Endothelial cell of hepatic sinusoid (primary cell): ENCODE results near the gene CNMD.
"Not testable (repeated sequence)": the region's sequence is repeated elsewhere in the genome, so short reads cannot be mapped to it uniquely, and the experiment has no call there.

Experiments
- in situ Hi-C: cut with HindIII; loops from 2 replicates; pipeline ENCODE4 v1.10.0; 2017; ENCODE audit warnings: low sequenced_read_pairs

CNMD gene

DNA sequence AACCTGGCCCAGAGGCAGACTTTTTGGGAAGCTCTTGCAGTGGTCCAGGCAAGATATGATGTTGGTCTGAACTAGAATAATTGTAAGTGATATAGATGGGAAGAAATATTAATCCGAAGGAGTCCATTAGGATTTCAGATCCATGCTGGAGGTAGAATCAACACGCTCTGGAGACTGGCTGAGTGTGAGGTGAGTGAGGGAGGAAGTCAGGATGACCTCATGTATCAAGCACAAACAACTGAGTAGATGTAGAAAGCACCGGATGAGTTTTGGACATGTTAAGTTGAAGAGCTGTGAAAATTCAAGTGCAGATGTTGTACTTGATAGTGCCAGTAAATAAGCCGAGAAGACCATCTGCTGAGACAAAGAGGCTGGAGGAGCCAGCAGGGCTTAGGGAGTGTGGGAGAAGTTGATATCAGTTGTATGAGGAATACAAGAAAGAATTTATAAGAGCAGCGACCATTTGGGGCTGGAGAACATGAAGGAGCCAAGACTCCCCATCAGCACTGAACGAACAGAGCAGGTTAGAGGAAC, 5.3 kb upstream of the CNMD start:
- in situ Hi-C loops = no loop called here

DNA sequence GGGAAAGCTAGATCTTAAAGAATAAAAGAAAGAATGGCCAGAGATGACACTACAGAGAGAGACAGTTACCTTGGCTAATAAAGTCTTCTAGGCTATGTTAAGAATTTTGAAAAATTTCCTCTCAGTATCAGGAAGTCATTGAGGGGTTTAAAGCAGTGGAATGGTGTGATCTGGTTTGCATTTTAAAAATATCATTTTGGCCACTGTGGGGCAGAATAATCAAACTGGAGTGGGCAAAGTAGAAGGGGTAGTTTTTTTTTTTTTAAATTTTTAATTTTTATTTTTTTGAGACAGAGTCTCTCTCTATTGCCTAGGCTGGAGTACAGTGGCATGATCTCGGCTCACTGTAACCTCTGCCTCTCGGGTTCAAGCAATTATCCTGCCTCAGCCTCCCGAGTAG, 4.4 kb upstream of the CNMD start:
- in situ Hi-C loops = no loop called here

DNA sequence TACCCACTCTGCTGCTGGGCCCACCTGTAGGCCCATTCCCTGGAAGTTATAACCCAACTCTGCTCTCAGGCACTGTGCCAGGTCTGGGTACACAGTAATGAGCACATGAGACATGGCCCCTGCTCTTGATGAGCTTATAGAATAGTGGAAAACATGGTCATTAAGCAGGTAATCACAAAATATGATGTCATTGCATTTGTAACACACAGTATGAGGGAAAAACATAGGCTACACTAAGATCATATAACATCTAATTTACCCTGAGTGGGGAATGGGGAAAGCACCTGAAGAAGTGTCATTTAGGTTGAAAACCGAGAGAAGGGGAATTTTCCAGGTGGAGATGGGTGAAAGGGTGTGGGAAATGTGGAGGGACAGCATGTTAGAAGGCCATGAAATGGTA, 3.9 kb upstream of the CNMD start:
- in situ Hi-C loops = no loop called here

DNA sequence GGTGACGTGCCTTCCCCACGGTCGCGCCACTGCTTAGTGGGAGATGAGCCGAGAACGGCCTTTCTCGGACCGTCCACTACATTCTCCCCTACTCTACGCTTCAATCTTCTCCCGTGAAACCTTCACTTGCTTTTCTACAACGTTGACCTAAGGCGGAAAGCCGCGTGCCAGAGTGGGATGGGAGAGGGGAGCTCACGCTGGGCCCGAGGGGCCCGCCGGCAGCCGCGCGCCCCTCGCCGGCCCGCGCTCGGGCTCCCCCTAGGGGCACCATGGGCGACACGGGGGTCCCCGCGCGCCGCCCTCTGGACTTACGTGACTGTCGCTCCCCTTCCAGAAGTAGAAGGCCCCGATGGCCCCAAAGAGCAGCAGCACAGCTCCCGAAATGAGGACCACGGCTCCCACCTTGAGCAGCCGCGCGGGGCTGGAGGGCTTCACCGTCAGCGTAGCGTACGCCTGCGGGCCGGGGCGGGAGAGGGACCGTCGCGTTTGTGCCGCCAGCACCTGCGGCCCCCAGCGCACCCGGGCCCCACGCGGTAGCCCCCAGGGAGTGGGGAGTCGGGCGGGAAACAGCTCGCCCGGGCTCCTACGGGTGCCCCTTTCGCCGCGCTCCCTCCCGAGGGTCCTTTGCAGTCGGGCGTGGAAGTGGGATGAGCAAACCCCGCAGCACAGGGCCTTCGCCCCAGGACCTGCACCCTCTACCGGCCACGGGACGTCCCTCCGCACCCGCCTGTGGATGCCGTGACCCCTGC, 727 bp downstream of the CNMD start:
- in situ Hi-C loops = no loop called here

DNA sequence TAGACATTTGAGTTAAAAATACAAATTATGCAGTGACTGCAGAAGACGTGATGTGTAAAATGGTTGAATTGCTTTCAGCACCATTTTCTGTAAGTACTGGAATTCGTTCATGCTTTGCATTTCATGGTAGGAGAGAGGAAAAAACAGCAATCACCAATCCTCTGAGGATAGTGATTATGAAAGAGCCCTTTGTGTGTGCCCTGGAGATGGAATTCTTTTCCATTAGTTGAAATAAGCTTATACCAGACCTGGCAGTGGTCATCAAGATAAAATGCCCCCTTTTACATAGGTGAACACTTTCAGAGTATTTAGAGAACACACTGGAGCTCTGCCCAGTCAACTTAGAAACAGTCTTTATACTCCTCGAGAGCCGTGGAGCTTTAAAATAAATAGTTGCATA, 1.7 kb downstream of the CNMD start:
- in situ Hi-C loops = no loop called here

DNA sequence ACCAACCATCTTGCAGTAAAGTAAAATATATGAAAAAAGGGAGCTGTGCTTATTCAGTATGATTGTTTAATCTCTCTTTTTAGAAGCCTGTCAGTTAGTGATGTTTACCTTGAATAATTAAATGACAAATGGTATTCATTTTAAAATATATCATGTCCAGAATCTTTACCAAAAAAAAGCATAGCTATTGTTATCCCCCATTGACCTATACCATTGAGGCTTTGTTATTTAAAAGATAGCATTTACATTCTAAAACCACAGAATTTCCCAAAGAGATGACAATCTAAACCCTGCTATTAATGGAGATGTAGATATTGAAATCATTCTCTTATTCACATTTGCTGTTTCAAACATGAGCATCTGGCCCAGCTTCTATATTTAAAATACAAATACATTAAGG, 2.2 kb downstream of the CNMD start:
- in situ Hi-C loops = no loop called here

DNA sequence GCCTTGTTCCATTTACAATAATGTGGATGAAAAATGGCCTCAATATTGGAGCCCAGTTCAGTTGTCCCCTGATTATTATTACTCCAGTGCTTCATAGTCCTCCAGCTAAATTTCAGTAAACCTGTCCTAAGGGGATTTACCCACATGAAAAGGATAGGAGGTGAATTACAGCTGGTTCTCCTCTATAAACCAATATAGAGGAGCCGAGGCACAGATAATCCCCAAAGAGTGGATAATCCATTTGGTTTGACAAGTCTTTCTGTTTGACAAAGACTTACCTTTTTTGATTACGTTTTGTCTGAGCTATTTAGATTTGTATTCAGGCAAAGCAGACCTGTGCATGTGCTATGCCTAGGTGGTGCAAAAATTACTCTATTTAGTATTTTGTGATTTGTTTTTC, 2.7 kb downstream of the CNMD start:
- in situ Hi-C loops = no loop called here

DNA sequence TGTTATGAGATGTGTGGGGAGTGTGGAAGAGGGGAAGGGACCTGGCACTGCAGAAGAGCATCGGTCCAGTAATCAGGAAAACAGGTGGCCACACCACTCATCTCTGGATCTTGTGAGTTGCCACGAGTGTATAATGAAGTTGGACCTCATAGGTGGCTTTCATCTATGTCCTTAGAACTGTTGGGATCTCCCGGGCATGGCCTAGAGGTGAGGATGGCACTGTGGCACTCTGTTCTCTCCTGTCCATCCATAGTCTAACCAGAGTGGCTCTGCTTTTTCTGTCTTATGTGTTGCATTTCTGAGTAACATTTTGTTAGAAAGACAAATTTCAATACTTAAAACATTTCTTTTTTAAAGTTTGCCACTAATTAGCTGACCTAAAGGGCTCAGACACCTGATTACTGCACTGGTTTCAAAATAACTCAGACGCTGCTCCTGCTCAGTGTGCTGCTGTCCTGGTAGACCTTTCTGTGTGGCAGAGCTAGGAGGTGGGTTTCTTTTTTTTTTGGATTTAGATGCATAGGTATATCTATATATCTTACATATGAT, 5.5 kb downstream of the CNMD start:
- in situ Hi-C loops = no loop called here

- in situ Hi-C loops = no loop called here
These were observed 13.4 kb downstream of the CNMD start for GRCh38 chr13:52726258-52726657.

GRCh38 chr13:52725302-52725701, 14.3 kb downstream of the CNMD start:
- in situ Hi-C loops = no loop called here

DNA sequence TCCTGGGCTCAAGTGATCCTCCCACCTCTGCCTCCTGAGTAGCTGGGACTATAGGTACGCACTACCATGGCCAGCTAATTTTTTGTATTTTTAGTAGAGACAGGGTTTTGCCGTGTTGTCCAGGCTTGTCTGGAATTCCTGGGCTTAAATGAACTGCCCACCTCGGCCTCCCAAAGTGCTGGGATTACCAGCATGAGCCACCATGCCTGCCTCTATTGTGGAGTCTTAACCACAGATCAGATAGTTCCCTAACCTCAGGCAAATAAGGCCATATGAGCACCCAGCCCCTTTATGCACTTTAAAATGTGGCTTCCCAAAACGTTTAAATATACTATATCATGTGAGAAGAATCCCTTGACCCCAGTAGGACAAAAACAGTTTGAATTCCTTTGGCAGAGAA, 16.4 kb downstream of the CNMD start:
- in situ Hi-C loops = no loop called here

GRCh38 chr13:52721356-52721755, 18.3 kb downstream of the CNMD start:
- in situ Hi-C loops = not testable (repeated sequence)

DNA sequence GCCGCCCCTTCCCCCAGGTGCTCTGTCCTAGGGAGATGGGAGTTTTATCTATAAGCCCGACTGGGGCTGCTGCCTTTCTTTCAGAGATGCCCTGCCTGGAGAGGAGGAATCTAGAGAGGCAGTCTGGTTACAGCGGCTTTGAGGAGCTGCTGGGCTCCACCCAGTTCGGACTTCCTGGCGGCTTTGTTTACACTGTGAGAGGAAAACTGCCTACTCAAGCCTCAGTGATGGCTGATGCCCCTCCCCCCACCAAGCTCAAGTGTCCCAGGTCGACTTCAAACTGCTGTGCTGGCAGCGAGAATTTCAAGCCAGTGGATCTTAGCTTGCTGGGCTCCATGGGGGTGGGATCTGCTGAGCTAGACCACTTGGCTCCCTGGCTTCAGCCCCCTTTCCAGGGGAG, 18.7 kb downstream of the CNMD start:
- in situ Hi-C loops = not testable (repeated sequence)

GRCh38 chr13:52713894-52714293, 25.7 kb downstream of the CNMD start:
- in situ Hi-C loops = no loop called here

GRCh38 chr13:52712385-52712784, 27.2 kb downstream of the CNMD start:
- in situ Hi-C loops = no loop called here

DNA sequence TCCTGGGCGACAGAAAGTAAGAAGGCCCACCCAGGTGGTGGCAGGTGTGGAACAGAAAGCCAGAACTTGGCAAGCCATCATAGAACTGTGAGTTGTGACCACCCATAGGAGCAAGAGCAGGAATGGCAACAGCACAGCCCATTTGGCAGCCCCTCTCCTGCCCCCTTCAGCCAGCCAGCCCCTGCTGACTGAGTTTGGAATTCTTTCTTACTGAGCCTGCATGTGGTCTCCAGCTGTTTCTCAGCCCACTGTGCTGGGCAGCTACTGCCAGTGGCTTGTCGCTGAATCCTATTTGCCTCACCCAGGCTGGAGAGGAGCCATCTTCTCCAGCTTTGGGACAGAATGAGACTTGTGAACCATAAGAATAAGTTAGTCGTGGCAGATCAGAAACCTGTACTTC, 28.3 kb downstream of the CNMD start:
- in situ Hi-C loops = no loop called here

GRCh38 chr13:52708266-52708665, 31.4 kb downstream of the CNMD start:
- in situ Hi-C loops = not testable (repeated sequence)

DNA sequence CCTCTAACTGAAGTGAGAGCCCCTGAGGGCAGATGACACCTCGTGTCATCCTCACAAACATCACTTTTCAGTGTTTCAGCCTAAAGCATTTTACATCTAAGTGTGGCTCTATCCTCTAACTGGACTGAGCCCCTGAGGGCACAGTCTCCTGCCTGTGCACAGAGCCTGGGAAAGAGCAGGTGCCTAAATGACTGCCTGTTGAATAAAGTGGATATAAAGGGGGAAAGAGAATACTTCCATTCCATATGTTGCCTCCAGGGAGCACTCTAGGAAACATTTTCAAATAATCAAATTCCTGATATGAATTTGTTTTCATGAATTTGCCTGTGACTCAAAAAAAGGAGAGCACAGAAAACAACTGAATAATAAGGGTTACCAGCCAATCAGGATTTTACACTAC, 32.2 kb downstream of the CNMD start:
- in situ Hi-C loops = no loop called here

DNA sequence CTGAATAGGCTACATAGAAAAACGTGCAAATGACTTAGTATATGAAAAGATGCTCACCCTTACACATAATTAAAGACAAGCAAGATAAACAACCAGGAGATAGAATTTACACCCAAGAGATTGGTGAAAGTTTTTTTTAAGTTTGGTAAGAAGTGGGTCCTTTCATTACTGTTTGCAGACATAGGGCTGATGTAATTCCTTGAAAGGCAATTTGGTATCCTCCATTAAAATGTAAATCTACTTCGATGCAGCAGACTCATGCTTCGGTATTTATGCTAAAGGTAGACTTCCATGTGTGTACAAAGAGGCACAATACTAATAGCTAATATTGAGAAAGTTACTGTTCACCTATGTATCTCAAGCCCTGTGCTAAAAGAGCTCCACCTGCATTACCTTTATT, 33.5 kb downstream of the CNMD start:
- in situ Hi-C loops = no loop called here

DNA sequence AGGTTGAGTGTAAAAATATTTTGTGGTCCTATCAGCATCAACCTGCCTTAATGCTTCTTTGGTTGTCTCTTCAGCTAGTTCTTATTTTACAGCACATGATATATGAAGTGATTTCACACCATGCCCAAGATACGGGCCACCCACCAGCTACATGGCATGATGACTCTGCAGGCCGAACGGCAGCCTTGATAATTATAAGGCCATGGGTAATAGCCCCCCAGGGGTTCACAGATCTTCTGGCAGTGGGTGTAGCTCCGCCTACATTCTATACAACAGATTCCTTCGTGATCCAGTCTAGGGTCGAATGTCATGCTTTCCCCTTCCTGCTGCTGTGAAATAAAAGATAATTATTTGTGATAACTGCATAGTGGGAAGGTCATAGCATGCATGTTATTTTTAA, 36.1 kb downstream of the CNMD start:
- in situ Hi-C loops = no loop called here

GRCh38 chr13:52701728-52702465, 37.7 kb downstream of the CNMD start:
- in situ Hi-C loops = no loop called here

DNA sequence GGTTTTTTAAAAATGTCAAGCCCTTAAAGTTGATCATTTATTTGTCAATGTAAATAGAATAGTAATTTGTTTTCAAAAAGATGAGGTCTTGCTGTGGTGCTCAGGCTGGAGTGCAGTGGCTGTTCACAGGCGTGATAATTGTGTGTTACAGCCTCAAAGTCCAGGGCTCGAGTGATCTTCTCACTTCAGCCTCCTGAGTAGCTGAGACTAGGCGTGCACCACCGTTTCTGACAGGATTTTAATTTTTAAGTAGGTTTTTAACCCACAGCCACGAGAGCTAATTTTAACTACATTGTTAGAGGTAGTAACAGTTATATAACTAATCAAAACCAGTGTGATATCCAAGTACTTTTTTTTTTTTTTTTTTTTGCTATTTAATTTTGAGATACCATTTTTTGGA, 43.1 kb downstream of the CNMD start:
- in situ Hi-C loops = no loop called here
